ENCODE results near the gene FITM1. TPM values are rescaled to one million over a fixed set of nuclear protein-coding genes. Genes with fewer than 3 reads are reported as not detected.

Gene FITM1
- total RNA-seq, 8 experiments from 2014 or later = 0.27 to 2.2 (median 0.83) TPM; not detected in 1

GRCh38 chr14:24092505-24093206, 37.8 kb upstream of the FITM1 start:
- Histone ChIP-seq H3K4me1 (replicated peaks in 1 of 2) (peaks cover 19 to 24% of the 10 kb centered on the region in 2 donors), H3K4me3 (no peak overlapping the region), H3K27ac (no peak overlapping the region)
- WGBS, 10 experiments = 80 to 100% (median 89%) methylated on average over 1 to 4 of the region's 4 CpGs; no CpG with 5 or more reads in 1 of the 10 experiments
- in situ Hi-C loops (cut with MboI; ENCODE audit: low pct_unique_long_range_greater_than_20kb in 2 of 9, low sequenced_read_pairs in 9 of 9, unreplicated experiment in 9 of 9) = no loop called here
- ATAC-seq (replicated peaks in 6 of 8) = no peak

GRCh38 chr14:24093207-24093900, 37.1 kb upstream of the FITM1 start:
- 77 to 100% (median 92%) methylated on average over 3 to 13 of the region's 19 CpGs; no CpG with 5 or more reads in 2 of the 10 experiments for WGBS, 10 experiments
- ATAC-seq (replicated peaks in 6 of 8) = no peak

DNA sequence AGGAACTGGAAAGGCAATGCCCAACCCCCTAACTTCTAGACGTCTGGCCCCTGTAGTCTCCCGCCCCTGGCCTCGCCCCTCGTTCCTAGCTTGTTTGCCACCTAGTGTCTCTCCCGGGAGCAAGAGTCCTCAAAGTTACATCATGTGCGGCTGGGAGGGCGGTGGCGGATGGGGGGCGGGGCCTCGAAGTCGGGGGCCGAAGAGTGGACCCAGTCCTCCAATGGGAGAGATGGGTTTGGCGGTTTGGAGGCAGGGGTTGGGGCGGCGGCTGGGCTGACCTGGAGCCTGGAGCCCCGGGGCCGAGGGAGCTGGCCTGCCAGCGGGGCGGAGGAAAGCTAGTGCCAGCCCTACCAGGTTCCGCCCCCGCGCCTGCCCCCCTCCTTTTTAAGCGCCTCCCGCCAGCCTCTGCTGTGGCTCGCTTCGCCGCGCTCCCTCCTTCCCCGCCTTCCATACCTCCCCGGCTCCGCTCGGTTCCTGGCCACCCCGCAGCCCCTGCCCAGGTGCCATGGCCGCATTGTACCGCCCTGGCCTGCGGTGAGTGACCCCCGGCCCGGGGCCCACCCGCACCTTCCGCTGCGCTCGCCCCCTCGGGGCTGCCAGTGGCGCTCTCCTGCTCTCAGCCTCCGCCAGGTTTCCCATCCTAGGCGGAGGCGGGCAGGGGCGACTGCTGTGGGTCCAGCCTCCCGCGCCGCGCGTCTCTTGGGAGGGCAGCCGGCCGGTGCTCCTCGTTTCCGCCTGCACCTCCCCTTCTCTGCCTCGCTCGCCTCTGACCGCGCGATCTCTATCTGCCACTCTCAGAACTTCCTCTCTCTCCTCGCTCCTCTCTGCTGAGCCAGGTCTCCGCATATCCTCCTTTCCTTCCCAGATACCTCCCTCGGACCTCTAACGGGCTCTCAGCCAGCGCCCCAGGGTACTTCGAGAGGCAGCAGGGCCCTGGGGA, 36.3 kb upstream of the FITM1 start, which contains the start of gene PCK2:
TSS of gene PCK2 (plus strand) at position 411 of the 940 bp plus-strand sequence. CDS start at position 506, 95 bp downstream.
- in situ Hi-C loops (cut with MboI; ENCODE audit: low pct_unique_long_range_greater_than_20kb in 2 of 9, low sequenced_read_pairs in 9 of 9, unreplicated experiment in 9 of 9) = no loop called here
- 1 to 20% methylated on average over 1 to 17 of the region's 68 CpGs; no CpG with 5 or more reads in 8 of the 10 experiments for WGBS, 10 experiments
- H3K27ac ChIP-seq = peak within 1 kb of the TSS; percentile 90 to 94
- peak; percentile 53 to 93 (median 86) for ATAC-seq (replicated peaks in 6 of 8)
- peaks cover 19 to 24% of the 10 kb centered on the region in 2 donors for H3K4me1 ChIP-seq (replicated peaks in 1 of 2)
- peak within 1 kb of the TSS; percentile 47 to 88 (median 66) for H3K4me3 ChIP-seq

More at GRCh38 chr14:24093207-24093900, 37.1 kb upstream of the FITM1 start:
- peak overlapping the region; percentile 90 to 94 for H3K27ac ChIP-seq
- peaks cover 19 to 24% of the 10 kb centered on the region in 2 donors for H3K4me1 ChIP-seq (replicated peaks in 1 of 2)
- in situ Hi-C loops (cut with MboI; ENCODE audit: low pct_unique_long_range_greater_than_20kb in 2 of 9, low sequenced_read_pairs in 9 of 9, unreplicated experiment in 9 of 9) = no loop called here
- peak overlapping the region; percentile 47 to 88 (median 66) for H3K4me3 ChIP-seq

GRCh38 chr14:24094841-24095270, 35.6 kb upstream of the FITM1 start:
- H3K4me3 ChIP-seq = peak overlapping the region; percentile 47 to 88 (median 66)
- WGBS, 10 experiments = 0 to 12% (median 0%) methylated on average over 1 to 8 of the region's 14 CpGs; no CpG with 5 or more reads in 5 of the 10 experiments
- ATAC-seq (replicated peaks in 6 of 8) = peak in 2 of 8 experiments; percentile 0
- in situ Hi-C loops (cut with MboI; ENCODE audit: low pct_unique_long_range_greater_than_20kb in 2 of 9, low sequenced_read_pairs in 9 of 9, unreplicated experiment in 9 of 9) = no loop called here
- peaks cover 19 to 24% of the 10 kb centered on the region in 2 donors for H3K4me1 ChIP-seq (replicated peaks in 1 of 2)
- peak overlapping the region; percentile 90 to 94 for H3K27ac ChIP-seq

DNA sequence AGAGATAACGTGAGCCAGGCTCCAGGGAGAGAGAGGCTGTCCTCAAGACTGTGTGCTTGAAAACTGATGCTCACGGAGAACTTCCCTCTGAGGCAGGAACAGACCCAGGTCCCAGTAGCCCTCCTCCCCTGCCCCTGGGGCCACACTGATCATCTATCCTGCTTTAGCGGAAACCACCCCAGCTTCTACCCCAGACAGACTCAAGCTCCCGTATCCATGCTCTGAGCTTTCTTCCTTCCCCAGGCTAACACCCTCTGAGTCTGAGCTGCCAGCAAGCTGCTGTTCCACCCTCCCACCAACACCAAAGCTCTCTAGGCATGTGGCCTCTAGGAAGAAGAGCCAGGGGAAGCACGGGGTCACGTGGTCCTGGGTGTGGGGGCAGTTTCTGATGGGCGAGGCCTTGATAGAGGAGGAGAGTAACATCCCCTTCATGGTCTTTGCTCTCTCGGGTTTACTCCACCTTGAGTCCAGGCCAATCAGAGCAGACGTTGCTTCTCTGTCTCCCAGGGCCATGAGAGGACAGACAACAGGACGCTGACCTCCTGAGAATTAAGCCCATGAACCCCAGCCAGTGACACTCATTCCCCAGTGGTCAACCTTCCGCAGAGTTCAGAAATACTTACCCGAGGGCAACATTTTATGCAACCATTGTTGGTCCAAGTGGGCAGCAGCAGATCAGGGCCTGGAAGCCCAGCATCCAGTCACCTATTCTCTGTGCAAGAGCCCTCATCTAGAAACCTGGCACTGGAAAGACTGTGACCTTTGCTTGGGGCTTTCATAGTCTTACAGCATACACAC, 35.0 kb upstream of the FITM1 start:
- in situ Hi-C loops (cut with MboI; ENCODE audit: low pct_unique_long_range_greater_than_20kb in 2 of 9, low sequenced_read_pairs in 9 of 9, unreplicated experiment in 9 of 9) = no loop called here
- Histone ChIP-seq H3K27ac (peak overlapping the region; percentile 90 to 94), H3K4me1 (replicated peaks in 1 of 2) (peaks cover 16 to 20% of the 10 kb centered on the region in 2 donors), H3K4me3 (peak overlapping the region; percentile 47 to 88 (median 66))
- ATAC-seq (replicated peaks in 6 of 8) = peak; percentile 2 to 38 (median 16)
- 0 to 60% (median 44%) methylated on average over 1 to 6 of the region's 12 CpGs; no CpG with 5 or more reads in 3 of the 10 experiments for WGBS, 10 experiments

DNA sequence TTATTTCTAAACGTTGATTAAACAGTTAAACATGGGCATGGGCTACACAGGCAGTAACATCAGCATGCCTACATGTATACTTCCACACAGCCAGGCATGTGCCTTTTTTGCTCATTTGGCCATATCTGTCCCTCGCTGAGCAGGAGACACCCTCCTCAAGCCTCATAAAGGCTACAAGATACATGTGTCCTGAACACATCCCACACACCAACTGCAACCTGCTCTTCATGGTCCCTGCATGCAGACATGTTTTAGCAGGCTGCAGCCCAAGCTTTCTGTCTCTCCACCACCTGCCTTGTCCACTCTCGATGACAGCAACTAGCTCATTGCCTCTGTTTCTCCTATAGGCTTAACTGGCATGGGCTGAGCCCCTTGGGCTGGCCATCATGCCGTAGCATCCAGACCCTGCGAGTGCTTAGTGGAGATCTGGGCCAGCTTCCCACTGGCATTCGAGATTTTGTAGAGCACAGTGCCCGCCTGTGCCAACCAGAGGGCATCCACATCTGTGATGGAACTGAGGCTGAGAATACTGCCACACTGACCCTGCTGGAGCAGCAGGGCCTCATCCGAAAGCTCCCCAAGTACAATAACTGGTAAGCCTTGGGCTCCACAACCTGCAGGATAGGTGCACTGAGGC, 33.8 kb upstream of the FITM1 start:
- in situ Hi-C loops (cut with MboI; ENCODE audit: low pct_unique_long_range_greater_than_20kb in 2 of 9, low sequenced_read_pairs in 9 of 9, unreplicated experiment in 9 of 9) = no loop called here
- H3K4me1 ChIP-seq (replicated peaks in 1 of 2) = peaks cover 16 to 17% of the 10 kb centered on the region in 2 donors
- WGBS, 10 experiments = 90 to 100% (median 96%) methylated on average over 1 to 4 of the region's 8 CpGs; no CpG with 5 or more reads in 5 of the 10 experiments
- H3K4me3 ChIP-seq = no peak overlapping the region
- no peak for ATAC-seq (replicated peaks in 6 of 8)
- H3K27ac ChIP-seq = no peak overlapping the region

DNA sequence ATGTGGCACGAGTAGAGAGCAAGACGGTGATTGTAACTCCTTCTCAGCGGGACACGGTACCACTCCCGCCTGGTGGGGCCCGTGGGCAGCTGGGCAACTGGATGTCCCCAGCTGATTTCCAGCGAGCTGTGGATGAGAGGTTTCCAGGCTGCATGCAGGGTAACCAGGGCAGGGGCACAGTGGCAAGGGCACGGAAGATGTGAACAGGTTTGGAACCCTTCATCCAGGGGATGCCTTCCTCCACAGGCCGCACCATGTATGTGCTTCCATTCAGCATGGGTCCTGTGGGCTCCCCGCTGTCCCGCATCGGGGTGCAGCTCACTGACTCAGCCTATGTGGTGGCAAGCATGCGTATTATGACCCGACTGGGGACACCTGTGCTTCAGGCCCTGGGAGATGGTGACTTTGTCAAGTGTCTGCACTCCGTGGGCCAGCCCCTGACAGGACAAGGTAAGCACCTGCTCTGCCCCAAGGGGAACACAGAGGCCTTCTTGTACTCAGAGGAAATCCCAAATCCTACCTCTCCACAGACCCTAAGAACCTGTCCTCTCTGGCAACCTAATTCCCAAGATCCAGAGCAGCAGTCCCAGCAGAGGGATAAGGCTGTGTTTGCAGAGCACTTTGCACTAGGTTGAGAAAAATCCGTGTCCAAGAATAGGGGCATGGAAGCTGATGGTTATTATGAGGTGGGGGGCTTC, 32.1 kb upstream of the FITM1 start:
- Histone ChIP-seq H3K27ac (no peak overlapping the region), H3K4me3 (no peak overlapping the region), H3K4me1 (replicated peaks in 1 of 2) (peaks cover 15% of the 10 kb centered on the region in 2 donors)
- in situ Hi-C loops (cut with MboI; ENCODE audit: low pct_unique_long_range_greater_than_20kb in 2 of 9, low sequenced_read_pairs in 9 of 9, unreplicated experiment in 9 of 9) = no loop called here
- WGBS, 10 experiments = 88 to 100% (median 90%) methylated on average over 1 to 13 of the region's 16 CpGs; no CpG with 5 or more reads in 5 of the 10 experiments
- ATAC-seq (replicated peaks in 6 of 8) = no peak

DNA sequence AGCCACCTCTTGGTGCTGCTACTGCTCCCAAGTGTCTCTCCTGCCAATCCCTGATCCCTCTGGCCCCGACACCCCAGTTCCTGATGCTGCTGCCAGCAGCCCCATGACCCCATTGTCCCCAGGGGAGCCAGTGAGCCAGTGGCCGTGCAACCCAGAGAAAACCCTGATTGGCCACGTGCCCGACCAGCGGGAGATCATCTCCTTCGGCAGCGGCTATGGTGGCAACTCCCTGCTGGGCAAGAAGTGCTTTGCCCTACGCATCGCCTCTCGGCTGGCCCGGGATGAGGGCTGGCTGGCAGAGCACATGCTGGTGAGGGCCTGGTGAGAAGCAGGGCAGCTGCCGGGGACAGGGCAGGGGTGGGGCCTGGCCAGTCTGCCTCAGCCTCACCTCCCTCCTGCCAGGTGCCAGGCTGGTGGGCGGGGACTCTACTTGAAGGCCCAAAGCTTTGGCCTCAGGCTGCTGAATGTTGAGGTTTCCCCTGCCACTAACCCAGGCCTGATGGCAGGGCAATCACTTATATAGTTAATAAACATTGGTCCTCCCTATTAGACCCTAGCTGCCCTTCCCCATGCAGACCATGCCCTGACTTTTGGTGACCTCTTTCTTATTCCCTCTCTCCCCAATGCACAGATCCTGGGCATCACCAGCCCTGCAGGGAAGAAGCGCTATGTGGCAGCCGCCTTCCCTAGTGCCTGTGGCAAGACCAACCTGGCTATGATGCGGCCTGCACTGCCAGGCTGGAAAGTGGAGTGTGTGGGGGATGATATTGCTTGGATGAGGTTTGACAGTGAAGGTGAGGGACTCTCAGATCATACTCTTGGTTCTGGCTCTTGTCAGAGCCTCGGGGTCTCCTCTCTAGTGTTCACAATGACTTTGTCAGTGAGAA, 31.3 kb upstream of the FITM1 start:
- in situ Hi-C loops (cut with MboI; ENCODE audit: low pct_unique_long_range_greater_than_20kb in 2 of 9, low sequenced_read_pairs in 9 of 9, unreplicated experiment in 9 of 9) = no loop called here
- Histone ChIP-seq H3K4me1 (replicated peaks in 1 of 2) (peaks cover 10 to 11% of the 10 kb centered on the region in 2 donors), H3K27ac (no peak overlapping the region), H3K4me3 (no peak overlapping the region)
- 76 to 100% (median 92%) methylated on average over 1 to 5 of the region's 17 CpGs; no CpG with 5 or more reads in 5 of the 10 experiments for WGBS, 10 experiments
- ATAC-seq (replicated peaks in 6 of 8) = no peak

DNA sequence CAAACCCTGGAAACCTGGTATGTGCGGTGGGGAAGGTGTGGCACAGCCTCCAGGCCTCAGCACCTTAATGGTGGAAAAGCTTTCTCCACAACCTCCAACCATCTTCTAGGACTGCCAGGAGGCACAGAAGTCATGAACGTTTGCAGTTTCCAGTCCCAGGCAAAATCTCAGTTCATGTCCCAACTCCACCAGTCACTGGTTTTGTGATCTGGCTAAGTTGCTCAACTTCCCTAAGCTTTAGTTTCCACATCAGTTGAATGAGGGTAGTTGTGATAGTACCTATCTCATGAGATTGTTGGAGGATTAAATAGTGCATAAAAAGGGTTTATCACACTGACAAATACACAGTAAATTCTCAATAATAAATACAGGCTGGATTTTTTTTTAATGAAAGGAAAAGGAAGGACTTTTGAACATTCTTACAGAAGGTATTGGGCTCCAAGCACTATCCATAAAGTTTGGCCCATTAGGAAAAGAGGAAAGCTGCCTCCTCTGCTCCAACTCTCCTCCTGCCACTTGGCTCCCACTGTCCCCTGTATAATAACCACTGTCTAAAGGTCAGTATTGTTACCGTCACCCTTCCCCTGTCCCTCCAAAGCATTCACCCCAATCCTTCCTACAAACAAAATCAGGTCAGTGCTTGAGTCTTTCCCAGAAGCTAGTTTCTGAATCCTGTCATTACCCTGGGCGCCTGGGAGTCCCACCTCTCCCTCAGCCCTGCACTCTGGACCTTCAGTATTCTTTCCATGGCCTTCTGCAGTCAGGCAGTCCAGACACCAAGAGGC, 30.1 kb upstream of the FITM1 start:
- ATAC-seq (replicated peaks in 6 of 8) = no peak
- no peak overlapping the region for H3K4me3 ChIP-seq
- H3K4me1 ChIP-seq (replicated peaks in 1 of 2) = peaks cover 6 to 7% of the 10 kb centered on the region in 2 donors
- 50 to 100% (median 72%) methylated on average over 1 to 3 of the region's 4 CpGs; no CpG with 5 or more reads in 3 of the 10 experiments for WGBS, 10 experiments
- in situ Hi-C loops (cut with MboI; ENCODE audit: low pct_unique_long_range_greater_than_20kb in 2 of 9, low sequenced_read_pairs in 9 of 9, unreplicated experiment in 9 of 9) = no loop called here
- H3K27ac ChIP-seq = no peak overlapping the region
